ENCODE data around the gene MTA3. TPM values are rescaled to one million over a fixed set of nuclear protein-coding genes. Genes with fewer than 3 reads are reported as not detected.
"Not testable (repeated sequence)": the region's sequence is repeated elsewhere in the genome, so short reads cannot be mapped to it uniquely, and the experiment has no call there.

MTA3 gene
- total RNA-seq, 2 experiments from 2014 or later = 22.8 to 23.6 TPM

GRCh38 chr2:42573256-42573655, 4.8 kb downstream of the MTA3 start:
- Mint-ChIP-seq H3K27ac (no peak overlapping the region), H3K9me3 (ENCODE audit: low read depth) (no peaks in the 10 kb centered on the region), H3K4me1 (peaks cover 24% of the 10 kb centered on the region), H3K27me3 (no peaks in the 10 kb centered on the region), H3K4me3 (no peak overlapping the region), H3K36me3 (peaks cover 15% of the 10 kb centered on the region)
- ATAC-seq (no peak), DNase-seq (no peak)
- CTCF ChIA-PET = interaction anchor here (1.0 to 1.3 kb wide), 2 partner anchors 11 to 90 kb away, joined by 3 to 4 read pairs; no protein-coding TSS in a partner anchor

GRCh38 chr2:42575458-42576064, 7.1 kb downstream of the MTA3 start:
- no peak overlapping the region for H3K4me3 Mint-ChIP-seq
- ATAC-seq = peak; percentile 51
- no peak overlapping the region for H3K27ac Mint-ChIP-seq
- H3K4me1 Mint-ChIP-seq = peaks cover 16% of the 10 kb centered on the region
- no peaks in the 10 kb centered on the region for H3K9me3 Mint-ChIP-seq (ENCODE audit: low read depth)
- CTCF ChIA-PET = interaction anchor here (1.0 kb wide), 1 partner anchor 88 kb away, joined by 3 read pairs; no protein-coding TSS in a partner anchor
- peaks cover 15% of the 10 kb centered on the region for H3K36me3 Mint-ChIP-seq
- no peak for DNase-seq
- no peaks in the 10 kb centered on the region for H3K27me3 Mint-ChIP-seq

- CTCF ChIA-PET = no interaction called here
- DNase-seq (no peak), ATAC-seq (no peak)
- Mint-ChIP-seq H3K4me1 (peaks cover 12% of the 10 kb centered on the region), H3K36me3 (peaks cover 18% of the 10 kb centered on the region), H3K27me3 (no peaks in the 10 kb centered on the region), H3K9me3 (ENCODE audit: low read depth) (no peaks in the 10 kb centered on the region), H3K27ac (no peak overlapping the region), H3K4me3 (no peak overlapping the region)
These were observed 10.2 kb downstream of the MTA3 start for GRCh38 chr2:42578621-42579020.

GRCh38 chr2:42581257-42581656, 12.8 kb downstream of the MTA3 start:
- Mint-ChIP-seq H3K36me3 (peaks cover 14% of the 10 kb centered on the region), H3K27me3 (no peaks in the 10 kb centered on the region), H3K4me1 (peaks cover under 1% of the 10 kb centered on the region), H3K9me3 (ENCODE audit: low read depth) (no peaks in the 10 kb centered on the region), H3K4me3 (no peak overlapping the region), H3K27ac (no peak overlapping the region)
- ATAC-seq = no peak
- CTCF ChIA-PET = interaction anchor here (0.9 kb wide), 1 partner anchor 32 kb away, joined by 4 read pairs; no protein-coding TSS in a partner anchor
- no peak for DNase-seq

GRCh38 chr2:42584628-42585027, 16.2 kb downstream of the MTA3 start:
- ATAC-seq; CTCF ChIA-PET; H3K27ac Mint-ChIP-seq; H3K4me1 Mint-ChIP-seq; H3K4me3 Mint-ChIP-seq; DNase-seq; H3K9me3 Mint-ChIP-seq (ENCODE audit: low read depth); H3K27me3 Mint-ChIP-seq: not testable (repeated sequence)
- H3K36me3 Mint-ChIP-seq = peaks cover 14% of the 10 kb centered on the region

- DNase-seq (no peak), ATAC-seq (no peak)
- Mint-ChIP-seq H3K9me3 (ENCODE audit: low read depth) (no peaks in the 10 kb centered on the region), H3K4me3 (no peak overlapping the region), H3K27me3 (no peaks in the 10 kb centered on the region), H3K27ac (no peak overlapping the region), H3K4me1 (no peaks in the 10 kb centered on the region), H3K36me3 (peaks cover 17% of the 10 kb centered on the region)
- CTCF ChIA-PET = no interaction called here
These were observed 17.3 kb downstream of the MTA3 start for GRCh38 chr2:42585779-42586178.

GRCh38 chr2:42587526-42588117, 19.2 kb downstream of the MTA3 start:
- CTCF ChIA-PET = no interaction called here
- DNase-seq (no peak), ATAC-seq (no peak)
- Mint-ChIP-seq H3K9me3 (ENCODE audit: low read depth) (no peaks in the 10 kb centered on the region), H3K36me3 (peaks cover 14% of the 10 kb centered on the region), H3K4me3 (no peak overlapping the region), H3K27ac (no peak overlapping the region), H3K4me1 (no peaks in the 10 kb centered on the region), H3K27me3 (no peaks in the 10 kb centered on the region)

GRCh38 chr2:42588121-42588520, 19.7 kb downstream of the MTA3 start:
- Mint-ChIP-seq H3K27me3 (no peaks in the 10 kb centered on the region), H3K9me3 (ENCODE audit: low read depth) (no peaks in the 10 kb centered on the region), H3K36me3 (peaks cover 11% of the 10 kb centered on the region), H3K27ac (no peak overlapping the region), H3K4me1 (no peaks in the 10 kb centered on the region), H3K4me3 (no peak overlapping the region)
- CTCF ChIA-PET = no interaction called here
- DNase-seq (no peak), ATAC-seq (no peak)

- DNase-seq = no peak
- no peaks in the 10 kb centered on the region for H3K9me3 Mint-ChIP-seq (ENCODE audit: low read depth)
- no peaks in the 10 kb centered on the region for H3K4me1 Mint-ChIP-seq
- no peaks in the 10 kb centered on the region for H3K27me3 Mint-ChIP-seq
- ATAC-seq = no peak
- H3K27ac Mint-ChIP-seq = no peak overlapping the region
- H3K4me3 Mint-ChIP-seq = no peak overlapping the region
- peaks cover 9% of the 10 kb centered on the region for H3K36me3 Mint-ChIP-seq
- CTCF ChIA-PET = no interaction called here
These were observed 21.7 kb downstream of the MTA3 start for GRCh38 chr2:42590176-42590575.

- Mint-ChIP-seq H3K27ac (no peak overlapping the region), H3K4me3 (no peak overlapping the region), H3K27me3 (no peaks in the 10 kb centered on the region), H3K4me1 (no peaks in the 10 kb centered on the region), H3K9me3 (ENCODE audit: low read depth) (no peaks in the 10 kb centered on the region), H3K36me3 (peaks cover 6% of the 10 kb centered on the region)
- no peak for ATAC-seq
- CTCF ChIA-PET = no interaction called here
- DNase-seq = no peak
These were observed 24.9 kb downstream of the MTA3 start for GRCh38 chr2:42593282-42593681.

GRCh38 chr2:42598656-42599055, 30.2 kb downstream of the MTA3 start:
- no peaks in the 10 kb centered on the region for H3K4me1 Mint-ChIP-seq
- CTCF ChIA-PET = no interaction called here
- H3K4me3 Mint-ChIP-seq = no peak overlapping the region
- no peaks in the 10 kb centered on the region for H3K27me3 Mint-ChIP-seq
- H3K36me3 Mint-ChIP-seq = no peaks in the 10 kb centered on the region
- no peaks in the 10 kb centered on the region for H3K9me3 Mint-ChIP-seq (ENCODE audit: low read depth)
- no peak for DNase-seq
- no peak overlapping the region for H3K27ac Mint-ChIP-seq
- ATAC-seq = no peak

- Mint-ChIP-seq H3K27ac (no peak overlapping the region), H3K36me3 (no peaks in the 10 kb centered on the region), H3K4me1 (no peaks in the 10 kb centered on the region), H3K4me3 (no peak overlapping the region), H3K9me3 (ENCODE audit: low read depth) (no peaks in the 10 kb centered on the region), H3K27me3 (no peaks in the 10 kb centered on the region)
- ATAC-seq = no peak
- no peak for DNase-seq
- CTCF ChIA-PET = no interaction called here
These were observed 32.6 kb downstream of the MTA3 start for GRCh38 chr2:42601076-42601475.

- H3K27ac Mint-ChIP-seq = no peak overlapping the region
These were observed 33.9 kb downstream of the MTA3 start for GRCh38 chr2:42602218-42602875.

GRCh38 chr2:42602876-42603219, 34.4 kb downstream of the MTA3 start:
- Mint-ChIP-seq H3K4me1 (no peaks in the 10 kb centered on the region), H3K27ac (no peak overlapping the region), H3K27me3 (no peaks in the 10 kb centered on the region), H3K36me3 (peaks cover 2% of the 10 kb centered on the region), H3K4me3 (no peak overlapping the region), H3K9me3 (ENCODE audit: low read depth) (no peaks in the 10 kb centered on the region)
- CTCF ChIA-PET = no interaction called here
- DNase-seq (no peak), ATAC-seq (no peak)

More at GRCh38 chr2:42602218-42602875, 33.9 kb downstream of the MTA3 start:
- no peaks in the 10 kb centered on the region for H3K4me1 Mint-ChIP-seq
- H3K27me3 Mint-ChIP-seq = no peaks in the 10 kb centered on the region
- H3K4me3 Mint-ChIP-seq = no peak overlapping the region
- H3K36me3 Mint-ChIP-seq = peaks cover 2% of the 10 kb centered on the region
- ATAC-seq = no peak
- no peaks in the 10 kb centered on the region for H3K9me3 Mint-ChIP-seq (ENCODE audit: low read depth)
- DNase-seq = no peak
- CTCF ChIA-PET = no interaction called here
